ENCODE measurements around the gene ATG10. TPM values are rescaled to one million over a fixed set of nuclear protein-coding genes. Genes with fewer than 3 reads are reported as not detected.

The ATG10 gene
- total and polyA plus RNA-seq, 2 of the 13 experiments (the other 11 are each of a cell fraction or from before 2014, with no cell fraction given), result 2.0 to 5.7 TPM

DNA sequence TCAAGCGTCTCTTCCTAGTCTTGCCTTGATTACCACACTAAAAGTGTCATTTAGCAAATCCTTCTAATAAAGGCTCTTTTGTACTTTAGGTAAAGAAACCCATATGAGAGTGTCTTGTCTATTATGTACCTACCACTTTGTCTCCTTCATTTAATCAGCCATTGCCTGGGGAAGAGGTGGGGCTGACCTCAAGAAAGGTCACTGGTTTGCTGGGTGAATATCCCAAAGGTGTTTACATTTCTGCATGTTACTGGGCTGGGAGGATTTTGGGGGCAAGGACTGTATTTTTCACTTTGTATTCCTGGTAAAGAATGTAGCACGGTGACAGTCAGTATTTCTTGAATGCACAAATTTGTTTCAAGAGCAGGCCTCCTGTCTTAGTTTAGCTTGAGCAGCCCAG, 318.2 kb downstream of the ATG10 start (continued):
- TF ChIP-seq ZNF776 (CRISPR knock-in tag; IDR thresholded peaks at IDR 0.05) (no peak), NCOA1 (CRISPR knock-in tag; IDR thresholded peaks at IDR 0.05) (no peak), ZNF382 (CRISPR knock-in tag; IDR thresholded peaks at IDR 0.05; ENCODE audit: borderline replicate concordance) (no peak), JDP2 (CRISPR knock-in tag; IDR thresholded peaks at IDR 0.05; ENCODE audit: borderline replicate concordance) (no peak), FOSL1 (CRISPR knock-in tag; IDR thresholded peaks at IDR 0.05; ENCODE audit: borderline replicate concordance) (no peak), ZSCAN22 (CRISPR knock-in tag; IDR thresholded peaks at IDR 0.05) (no peak), ZNF34 (CRISPR knock-in tag; IDR thresholded peaks at IDR 0.05; ENCODE audit: borderline replicate concordance) (no peak), ZNF121 (CRISPR knock-in tag; IDR thresholded peaks at IDR 0.05) (no peak)
- TF ChIP-seq, protein P1, sequence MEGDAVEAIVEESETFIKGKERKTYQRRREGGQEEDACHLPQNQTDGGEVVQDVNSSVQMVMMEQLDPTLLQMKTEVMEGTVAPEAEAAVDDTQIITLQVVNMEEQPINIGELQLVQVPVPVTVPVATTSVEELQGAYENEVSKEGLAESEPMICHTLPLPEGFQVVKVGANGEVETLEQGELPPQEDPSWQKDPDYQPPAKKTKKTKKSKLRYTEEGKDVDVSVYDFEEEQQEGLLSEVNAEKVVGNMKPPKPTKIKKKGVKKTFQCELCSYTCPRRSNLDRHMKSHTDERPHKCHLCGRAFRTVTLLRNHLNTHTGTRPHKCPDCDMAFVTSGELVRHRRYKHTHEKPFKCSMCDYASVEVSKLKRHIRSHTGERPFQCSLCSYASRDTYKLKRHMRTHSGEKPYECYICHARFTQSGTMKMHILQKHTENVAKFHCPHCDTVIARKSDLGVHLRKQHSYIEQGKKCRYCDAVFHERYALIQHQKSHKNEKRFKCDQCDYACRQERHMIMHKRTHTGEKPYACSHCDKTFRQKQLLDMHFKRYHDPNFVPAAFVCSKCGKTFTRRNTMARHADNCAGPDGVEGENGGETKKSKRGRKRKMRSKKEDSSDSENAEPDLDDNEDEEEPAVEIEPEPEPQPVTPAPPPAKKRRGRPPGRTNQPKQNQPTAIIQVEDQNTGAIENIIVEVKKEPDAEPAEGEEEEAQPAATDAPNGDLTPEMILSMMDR (CRISPR knock-in tag; IDR thresholded peaks at IDR 0.05), result no peak
- TF ChIP-seq, protein P2, sequence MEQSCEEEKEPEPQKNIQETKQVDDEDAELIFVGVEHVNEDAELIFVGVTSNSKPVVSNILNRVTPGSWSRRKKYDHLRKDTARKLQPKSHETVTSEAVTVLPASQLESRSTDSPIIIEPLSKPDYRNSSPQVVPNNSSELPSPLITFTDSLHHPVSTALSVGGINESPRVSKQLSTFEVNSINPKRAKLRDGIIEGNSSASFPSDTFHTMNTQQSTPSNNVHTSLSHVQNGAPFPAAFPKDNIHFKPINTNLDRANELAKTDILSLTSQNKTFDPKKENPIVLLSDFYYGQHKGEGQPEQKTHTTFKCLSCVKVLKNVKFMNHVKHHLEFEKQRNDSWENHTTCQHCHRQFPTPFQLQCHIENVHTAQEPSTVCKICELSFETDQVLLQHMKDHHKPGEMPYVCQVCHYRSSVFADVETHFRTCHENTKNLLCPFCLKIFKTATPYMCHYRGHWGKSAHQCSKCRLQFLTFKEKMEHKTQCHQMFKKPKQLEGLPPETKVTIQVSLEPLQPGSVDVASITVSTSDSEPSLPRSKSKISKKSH (CRISPR knock-in tag; IDR thresholded peaks at IDR 0.05; ENCODE audit: borderline replicate concordance), result no peak
- TF ChIP-seq, protein P3, sequence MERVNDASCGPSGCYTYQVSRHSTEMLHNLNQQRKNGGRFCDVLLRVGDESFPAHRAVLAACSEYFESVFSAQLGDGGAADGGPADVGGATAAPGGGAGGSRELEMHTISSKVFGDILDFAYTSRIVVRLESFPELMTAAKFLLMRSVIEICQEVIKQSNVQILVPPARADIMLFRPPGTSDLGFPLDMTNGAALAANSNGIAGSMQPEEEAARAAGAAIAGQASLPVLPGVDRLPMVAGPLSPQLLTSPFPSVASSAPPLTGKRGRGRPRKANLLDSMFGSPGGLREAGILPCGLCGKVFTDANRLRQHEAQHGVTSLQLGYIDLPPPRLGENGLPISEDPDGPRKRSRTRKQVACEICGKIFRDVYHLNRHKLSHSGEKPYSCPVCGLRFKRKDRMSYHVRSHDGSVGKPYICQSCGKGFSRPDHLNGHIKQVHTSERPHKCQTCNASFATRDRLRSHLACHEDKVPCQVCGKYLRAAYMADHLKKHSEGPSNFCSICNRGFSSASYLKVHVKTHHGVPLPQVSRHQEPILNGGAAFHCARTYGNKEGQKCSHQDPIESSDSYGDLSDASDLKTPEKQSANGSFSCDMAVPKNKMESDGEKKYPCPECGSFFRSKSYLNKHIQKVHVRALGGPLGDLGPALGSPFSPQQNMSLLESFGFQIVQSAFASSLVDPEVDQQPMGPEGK (CRISPR knock-in tag; IDR thresholded peaks at IDR 0.05), result peak; percentile 44; the same call in 1 of the 2 replicates
- TF ChIP-seq, protein P4, sequence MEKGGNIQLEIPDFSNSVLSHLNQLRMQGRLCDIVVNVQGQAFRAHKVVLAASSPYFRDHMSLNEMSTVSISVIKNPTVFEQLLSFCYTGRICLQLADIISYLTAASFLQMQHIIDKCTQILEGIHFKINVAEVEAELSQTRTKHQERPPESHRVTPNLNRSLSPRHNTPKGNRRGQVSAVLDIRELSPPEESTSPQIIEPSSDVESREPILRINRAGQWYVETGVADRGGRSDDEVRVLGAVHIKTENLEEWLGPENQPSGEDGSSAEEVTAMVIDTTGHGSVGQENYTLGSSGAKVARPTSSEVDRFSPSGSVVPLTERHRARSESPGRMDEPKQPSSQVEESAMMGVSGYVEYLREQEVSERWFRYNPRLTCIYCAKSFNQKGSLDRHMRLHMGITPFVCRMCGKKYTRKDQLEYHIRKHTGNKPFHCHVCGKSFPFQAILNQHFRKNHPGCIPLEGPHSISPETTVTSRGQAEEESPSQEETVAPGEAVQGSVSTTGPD (CRISPR knock-in tag; IDR thresholded peaks at IDR 0.05), result no peak
- TF ChIP-seq, protein P5, sequence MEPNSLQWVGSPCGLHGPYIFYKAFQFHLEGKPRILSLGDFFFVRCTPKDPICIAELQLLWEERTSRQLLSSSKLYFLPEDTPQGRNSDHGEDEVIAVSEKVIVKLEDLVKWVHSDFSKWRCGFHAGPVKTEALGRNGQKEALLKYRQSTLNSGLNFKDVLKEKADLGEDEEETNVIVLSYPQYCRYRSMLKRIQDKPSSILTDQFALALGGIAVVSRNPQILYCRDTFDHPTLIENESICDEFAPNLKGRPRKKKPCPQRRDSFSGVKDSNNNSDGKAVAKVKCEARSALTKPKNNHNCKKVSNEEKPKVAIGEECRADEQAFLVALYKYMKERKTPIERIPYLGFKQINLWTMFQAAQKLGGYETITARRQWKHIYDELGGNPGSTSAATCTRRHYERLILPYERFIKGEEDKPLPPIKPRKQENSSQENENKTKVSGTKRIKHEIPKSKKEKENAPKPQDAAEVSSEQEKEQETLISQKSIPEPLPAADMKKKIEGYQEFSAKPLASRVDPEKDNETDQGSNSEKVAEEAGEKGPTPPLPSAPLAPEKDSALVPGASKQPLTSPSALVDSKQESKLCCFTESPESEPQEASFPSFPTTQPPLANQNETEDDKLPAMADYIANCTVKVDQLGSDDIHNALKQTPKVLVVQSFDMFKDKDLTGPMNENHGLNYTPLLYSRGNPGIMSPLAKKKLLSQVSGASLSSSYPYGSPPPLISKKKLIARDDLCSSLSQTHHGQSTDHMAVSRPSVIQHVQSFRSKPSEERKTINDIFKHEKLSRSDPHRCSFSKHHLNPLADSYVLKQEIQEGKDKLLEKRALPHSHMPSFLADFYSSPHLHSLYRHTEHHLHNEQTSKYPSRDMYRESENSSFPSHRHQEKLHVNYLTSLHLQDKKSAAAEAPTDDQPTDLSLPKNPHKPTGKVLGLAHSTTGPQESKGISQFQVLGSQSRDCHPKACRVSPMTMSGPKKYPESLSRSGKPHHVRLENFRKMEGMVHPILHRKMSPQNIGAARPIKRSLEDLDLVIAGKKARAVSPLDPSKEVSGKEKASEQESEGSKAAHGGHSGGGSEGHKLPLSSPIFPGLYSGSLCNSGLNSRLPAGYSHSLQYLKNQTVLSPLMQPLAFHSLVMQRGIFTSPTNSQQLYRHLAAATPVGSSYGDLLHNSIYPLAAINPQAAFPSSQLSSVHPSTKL (CRISPR knock-in tag; IDR thresholded peaks at IDR 0.05), result 0 out of 2 replicates have a peak, but pooled peaks have one; percentile 15
